Lower leg skin (tissue), 3 donors: ENCODE data around the gene BNC1.

Experiments used
- CTCF ChIP-seq, 3 donors: fragments of 450-650 bp; IDR thresholded peaks; one replicate each; pipeline ENCODE4 v1.5.1; 2016; ENCODE audit warnings: antibody characterized with exemption in 3 of 3, mild to moderate bottlenecking in 3 of 3, moderate library complexity in 2 of 3
- POLR2A ChIP-seq, 2 donors: fragments of 450-650 bp; IDR thresholded peaks; one replicate each; pipeline ENCODE4 v1.6.1; 2016 to 2017; ENCODE audit warnings: antibody characterized with exemption in 2 of 2, mild to moderate bottlenecking in 1 of 2, moderate library complexity in 1 of 2

- no peak for TF ChIP-seq POLR2A (IDR thresholded peaks at IDR 0.05)
- TF ChIP-seq CTCF (IDR thresholded peaks at IDR 0.05): no peak
Measured at GRCh38 chr15:83262594-83263315, 21.7 kb downstream of the BNC1 start.
